Measurements from ENCODE around the gene SMIM45.

Gene SMIM45

GRCh38 chr22:41989246-41989645 is 37.3 kb downstream of the SMIM45 start:
- no peak overlapping the region for H3K4me3 ChIP-seq (replicated peaks in 1 of 2; ENCODE audit: low read depth in 2 of 2, low read length in 2 of 2)
- DNase-seq (ENCODE audit: low read depth in 2 of 2) = no peak
- no peak for TF ChIP-seq CTCF (IDR thresholded peaks at IDR 0.05; ENCODE audit: low read depth, low read length)

GRCh38 chr22:41991111-41991510 is 39.2 kb downstream of the SMIM45 start:
- no peak for TF ChIP-seq CTCF (IDR thresholded peaks at IDR 0.05; ENCODE audit: low read depth, low read length)
- no peak overlapping the region for H3K4me3 ChIP-seq (replicated peaks in 1 of 2; ENCODE audit: low read depth in 2 of 2, low read length in 2 of 2)
- DNase-seq (ENCODE audit: low read depth in 2 of 2) = no peak

- DNase-seq (ENCODE audit: low read depth in 2 of 2) = no peak
- TF ChIP-seq CTCF (IDR thresholded peaks at IDR 0.05; ENCODE audit: low read depth, low read length) = no peak
Observed at GRCh38 chr22:41992496-41992895, 40.5 kb downstream of the SMIM45 start.

GRCh38 chr22:41995211-41995610 is 43.3 kb downstream of the SMIM45 start:
- DNase-seq (ENCODE audit: low read depth in 2 of 2) = no peak
- no peak overlapping the region for H3K4me3 ChIP-seq (replicated peaks in 1 of 2; ENCODE audit: low read depth in 2 of 2, low read length in 2 of 2)
- TF ChIP-seq CTCF (IDR thresholded peaks at IDR 0.05; ENCODE audit: low read depth, low read length) = no peak

More at GRCh38 chr22:41992496-41992895, 40.5 kb downstream of the SMIM45 start:
- H3K4me3 ChIP-seq (replicated peaks in 1 of 2; ENCODE audit: low read depth in 2 of 2, low read length in 2 of 2) = no peak overlapping the region

GRCh38 chr22:41996826-41997225 is 44.9 kb downstream of the SMIM45 start:
- TF ChIP-seq CTCF (IDR thresholded peaks at IDR 0.05; ENCODE audit: low read depth, low read length) = no peak
- DNase-seq (ENCODE audit: low read depth in 2 of 2) = no peak
- H3K4me3 ChIP-seq (replicated peaks in 1 of 2; ENCODE audit: low read depth in 2 of 2, low read length in 2 of 2) = no peak overlapping the region

GRCh38 chr22:41998361-41999261 is 46.7 kb downstream of the SMIM45 start, which contains the start of gene WBP2NL:
Gene WBP2NL (plus strand): TSS chr22:41998788. CDS start chr22:41998819, 31 bp downstream.
- TF ChIP-seq CTCF (IDR thresholded peaks at IDR 0.05; ENCODE audit: low read depth, low read length) = no peak
- peak; percentile 80 to 82 for DNase-seq (ENCODE audit: low read depth in 2 of 2)
- H3K4me3 ChIP-seq (replicated peaks in 1 of 2; ENCODE audit: low read depth in 2 of 2, low read length in 2 of 2) = peak within 1 kb of the TSS; percentile 47 to 54
